HG03280 (cell line): ENCODE results near the gene PRDX2.
"Not testable (repeated sequence)": the region's sequence is repeated elsewhere in the genome, so short reads cannot be mapped to it uniquely, and the experiment has no call there.

Experiments
- ATAC-seq: cut with Tn5 transposase; IDR thresholded peaks from one replicate; pipeline ENCODE4 v1.9.1; 2021; ENCODE audit warnings: mild to moderate bottlenecking, moderate library complexity; ENCODE audit not compliant: unreplicated experiment

The PRDX2 gene

GRCh38 chr19:12801466-12802266, at the start of gene PRDX2, which contains the start of gene THSD8:
Gene PRDX2, minus strand, starts transcription at chr19:12801800. Its CDS starts 539 bp downstream, at chr19:12801261.
Gene THSD8, plus strand, starts transcription at chr19:12802069. Its CDS starts 3 bp downstream, at chr19:12802072.
- ATAC-seq, result peak; percentile 49

GRCh38 chr19:12847159-12848139, 45.8 kb upstream of the PRDX2 start:
- peak; percentile 87 for ATAC-seq

GRCh38 chr19:12846613-12847012, 45.0 kb upstream of the PRDX2 start:
- not testable (repeated sequence) for ATAC-seq

- ATAC-seq, result no peak
Measured at GRCh38 chr19:12843999-12844732, 42.6 kb upstream of the PRDX2 start.

GRCh38 chr19:12843328-12843727, 41.7 kb upstream of the PRDX2 start:
- ATAC-seq, result no peak

GRCh38 chr19:12842511-12842910, 40.9 kb upstream of the PRDX2 start:
- no peak for ATAC-seq

- ATAC-seq, result no peak
Measured at GRCh38 chr19:12841094-12841493, 39.5 kb upstream of the PRDX2 start.

- no peak for ATAC-seq
Measured at GRCh38 chr19:12840091-12841079, 38.8 kb upstream of the PRDX2 start.

- no peak for ATAC-seq
Measured at GRCh38 chr19:12838886-12839756, 37.5 kb upstream of the PRDX2 start.

- no peak for ATAC-seq
Measured at GRCh38 chr19:12838182-12838885, 36.7 kb upstream of the PRDX2 start, which contains the start of gene MAST1. Gene MAST1, plus strand, starts transcription at chr19:12838515. Its CDS starts 58 bp downstream, at chr19:12838573.

- no peak for ATAC-seq
Measured at GRCh38 chr19:12837225-12837624, 35.6 kb upstream of the PRDX2 start.

- ATAC-seq, result no peak
Measured at GRCh38 chr19:12836529-12836863, 34.9 kb upstream of the PRDX2 start.

GRCh38 chr19:12834976-12835757, 33.6 kb upstream of the PRDX2 start:
- ATAC-seq, result no peak

GRCh38 chr19:12834566-12834943, 33.0 kb upstream of the PRDX2 start, which contains the start of gene RTBDN:
Gene RTBDN, minus strand, starts transcription at chr19:12834579. Its CDS starts 4,600 bp downstream, at chr19:12829979.
- ATAC-seq, result no peak

- ATAC-seq, result no peak
Measured at GRCh38 chr19:12833738-12834565, 32.4 kb upstream of the PRDX2 start.

GRCh38 chr19:12833418-12833737, 31.8 kb upstream of the PRDX2 start:
- no peak for ATAC-seq
